HG02588 (cell line): ENCODE measurements around the gene PTPRJ.
A peak's percentile ranks its signal among the peaks of the same experiment; 100 is the strongest.
"Not testable (repeated sequence)": the region's sequence is repeated elsewhere in the genome, so short reads cannot be mapped to it uniquely, and the experiment has no call there.

ENCODE experiments used
- ATAC-seq: cut with Tn5 transposase; IDR thresholded peaks from one replicate; pipeline ENCODE4 v1.9.1; 2021; ENCODE audit warnings: mild to moderate bottlenecking, moderate library complexity; ENCODE audit not compliant: unreplicated experiment

The PTPRJ gene

GRCh38 chr11:48148749-48149148 is 168.4 kb downstream of the PTPRJ start:
- ATAC-seq, result no peak

- no peak for ATAC-seq
Observed at GRCh38 chr11:48150213-48150612, 169.9 kb downstream of the PTPRJ start.

GRCh38 chr11:48154151-48154550 is 173.8 kb downstream of the PTPRJ start:
- ATAC-seq, result no peak

GRCh38 chr11:48161951-48162884 is 181.9 kb downstream of the PTPRJ start:
- ATAC-seq, result no peak

- no peak for ATAC-seq
Observed at GRCh38 chr11:48162885-48163268, 182.5 kb downstream of the PTPRJ start.

- ATAC-seq, result no peak
Observed at GRCh38 chr11:48163360-48164100, 183.2 kb downstream of the PTPRJ start.

GRCh38 chr11:48164836-48165235 is 184.5 kb downstream of the PTPRJ start:
- ATAC-seq, result no peak

- no peak for ATAC-seq
Observed at GRCh38 chr11:48165426-48165825, 185.1 kb downstream of the PTPRJ start.

- no peak for ATAC-seq
Observed at GRCh38 chr11:48167380-48167779, 187.0 kb downstream of the PTPRJ start.

GRCh38 chr11:48168815-48169214 is 188.5 kb downstream of the PTPRJ start:
- no peak for ATAC-seq

GRCh38 chr11:48169259-48169658 is 188.9 kb downstream of the PTPRJ start:
- ATAC-seq, result no peak

- no peak for ATAC-seq
Observed at GRCh38 chr11:48169717-48170116, 189.4 kb downstream of the PTPRJ start.

GRCh38 chr11:48170241-48171233 is 190.2 kb downstream of the PTPRJ start:
- no peak for ATAC-seq

- peak; percentile 68 for ATAC-seq
Observed at GRCh38 chr11:48172818-48173609, 192.7 kb downstream of the PTPRJ start.

GRCh38 chr11:48177661-48178060 is 197.3 kb downstream of the PTPRJ start:
- ATAC-seq, result no peak

GRCh38 chr11:48180627-48181026 is 200.3 kb downstream of the PTPRJ start:
- ATAC-seq, result no peak

- no peak for ATAC-seq
Observed at GRCh38 chr11:48182860-48183526, 202.6 kb downstream of the PTPRJ start.

- no peak for ATAC-seq
Observed at GRCh38 chr11:48184452-48184851, 204.1 kb downstream of the PTPRJ start.

- ATAC-seq, result not testable (repeated sequence)
Observed at GRCh38 chr11:48190906-48191654, 210.7 kb downstream of the PTPRJ start.
